GM12878 (cell line): ENCODE data around the gene TAPBPL. TPM values are rescaled to one million over a fixed set of nuclear protein-coding genes. Genes with fewer than 3 reads are reported as not detected.

ENCODE experiments used
- ATAC-seq: fragments of 200-7000 bp; cut with Tn5 transposase; 3 replicates; pipeline ENCODE4 v1.9.1; 2020; ENCODE audit warnings: mild to moderate bottlenecking, moderate library complexity
- BruUV-seq: library from RNA; stranded (reverse); fragments of 400-500 nt; replicated peaks from 2 replicates; lab custom pipeline; 2021; lab: Mats Ljungman, UMichigan
- CTCF ChIA-PET: fragments of 300-600 bp; sonication (Branson Sonifier 250); formaldehyde crosslinking; extraction: SDS; loops from one replicate; lab custom pipeline; 2021; ENCODE audit warnings: inconsistent platforms; lab: Yijun Ruan, JAX
- POLR2A ChIA-PET: fragments of 350-600 bp; formaldehyde crosslinking; extraction: SDS; loops from one replicate; lab custom pipeline; 2021; ENCODE audit warnings: inconsistent platforms; lab: Charles Lee
- RAD21 ChIA-PET: fragments of 300-600 bp; sonication (Branson Sonifier 250); formaldehyde crosslinking; loops from one replicate; lab custom pipeline; 2023; ENCODE audit warnings: antibody characterized with exemption; ENCODE audit not compliant: unreplicated experiment; lab: Charles Lee
- SMC1A ChIA-PET: fragments of 300-600 bp; sonication (Branson Sonifier 250); formaldehyde crosslinking; loops from one replicate; lab custom pipeline; 2023; ENCODE audit not compliant: unreplicated experiment, uncharacterized antibody; lab: Charles Lee
- DNase-seq: peaks from one replicate; pipeline ENCODE4 v3.0.0-alpha.2; 2011; ENCODE audit warnings: low read depth, low spot score
- FAIRE-seq: peaks from 3 replicates; lab custom pipeline; 2011; peaks lifted over from hg19 to GRCh38; lab: Jason Lieb, UNC
- H2AFZ ChIP-seq: 2 replicates; pipeline ENCODE4 v1.6.0; 2011; ENCODE audit warnings: low read depth, low read length, control low read depth; ENCODE audit not compliant: control insufficient read depth
- H3K27ac ChIP-seq: 2 replicates; pipeline ENCODE4 v1.5.1; 2011; ENCODE audit warnings: control low read depth; ENCODE audit not compliant: control insufficient read depth, insufficient read depth
- H3K27me3 ChIP-seq, 2 experiments: replicated peaks in 1 of 2; 2 replicates each; pipeline versions ENCODE4 v1.6.0 to v1.6.1; 2011; ENCODE audit warnings: low read length in 1 of 2; ENCODE audit not compliant: control insufficient read depth in 2 of 2, insufficient read depth in 2 of 2
- H3K36me3 ChIP-seq, 2 experiments: 2 replicates each; pipeline ENCODE4 v1.5.1; 2011; ENCODE audit warnings: low read length in 1 of 2; ENCODE audit not compliant: control insufficient read depth in 2 of 2, insufficient read depth in 2 of 2
- H3K4me1 ChIP-seq: 2 replicates; pipeline ENCODE4 v1.6.1; 2011; ENCODE audit warnings: mild to moderate bottlenecking, low read length, moderate library complexity, mixed read lengths; ENCODE audit not compliant: control insufficient read depth, insufficient read depth
- H3K4me2 ChIP-seq: 2 replicates; pipeline ENCODE4 v1.6.0; 2011; ENCODE audit warnings: control low read depth; ENCODE audit not compliant: control insufficient read depth, insufficient read depth
- H3K4me3 ChIP-seq: fragments of 200-600 bp; sonication (generic); 2 replicates; pipeline ENCODE4 v1.5.1; 2016
- H3K79me2 ChIP-seq: 2 replicates; pipeline ENCODE4 v1.6.0; 2011; ENCODE audit warnings: low read length; ENCODE audit not compliant: control insufficient read depth, insufficient read depth
- H3K9ac ChIP-seq: 2 replicates; pipeline ENCODE4 v1.8.0; 2011; ENCODE audit warnings: low read length, control low read depth, mixed read lengths; ENCODE audit not compliant: control insufficient read depth, insufficient read depth
- H3K9me3 ChIP-seq: replicated peaks from 3 replicates; pipeline ENCODE4 v1.5.1; 2011; ENCODE audit warnings: mild to moderate bottlenecking, low read length; ENCODE audit not compliant: control insufficient read depth, insufficient read depth
- H4K20me1 ChIP-seq: 2 replicates; pipeline ENCODE4 v1.6.0; 2011; ENCODE audit not compliant: control insufficient read depth, insufficient read depth
- HDGF ChIP-seq: fragments of 450-650 bp; IDR thresholded peaks from 2 replicates; pipeline ENCODE4 v1.6.1; 2016; ENCODE audit warnings: antibody characterized with exemption
- IRF3 ChIP-seq: fragments of 450-650 bp; IDR thresholded peaks from 2 replicates; pipeline ENCODE4 v1.6.1; 2014; ENCODE audit warnings: mild to moderate bottlenecking
- PAX5 ChIP-seq: IDR thresholded peaks from 2 replicates; pipeline ENCODE4 v1.6.1; 2011; ENCODE audit warnings: low read depth, low read length, borderline replicate concordance
- SMAD5 ChIP-seq: IDR thresholded peaks from 2 replicates; pipeline ENCODE4 v1.6.1; 2016; ENCODE audit warnings: antibody characterized with exemption, low read depth
- ZBTB33 ChIP-seq: fragments of 450-650 bp; IDR thresholded peaks from 2 replicates; pipeline ENCODE4 v1.6.1; 2017; ENCODE audit warnings: mild to moderate bottlenecking
- WGBS: methylation state at CpG from one replicate; pipeline ENCODE4 v1.1.6; 2016; ENCODE audit warnings: low lambda C conversion rate; ENCODE audit not compliant: insufficient replicate concordance, insufficient coverage; ENCODE audit errors: missing lambda C conversion rate; 5-methylcytosine and 5-hydroxymethylcytosine counted together
- in situ Hi-C: fragments of 300-500 bp; cut with MboI; formaldehyde crosslinking; loops from 9 replicates; pipeline ENCODE4 v1.14.3; 2018; ENCODE audit warnings: mixed read lengths
- intact Hi-C: fragments of 100-400 bp; cut with micrococcal nuclease; formaldehyde crosslinking; loops from one replicate; pipeline ENCODE4 v1.14.2; 2022; ENCODE audit not compliant: unreplicated experiment
- polyA plus RNA-seq, 11 experiments: library from polyadenylated mRNA; depleted of rRNA in 4 of 11; unstranded in 6 of 11; stranded (reverse) in 5 of 11; fragments of >200 nt; fragmentation: Nextera tagmentation in 4 of 11; fragmentation: Illumina TruSeq in 1 of 11; extraction: Ambion mirVana in 4 of 11; extraction: Trizol in 1 of 11; gene quantifications; 1 replicate in 1 of 11; 2 replicates in 10 of 11; pipeline versions ENCODE4 v1.2.1 to v1.2.3, GENCODE V29; 2011 to 2016; ENCODE audit warnings: inconsistent platforms in 2 of 11, missing spikeins in 2 of 11, low read depth in 1 of 11
- total RNA-seq, 4 experiments: library from RNA; depleted of rRNA in 3 of 4; stranded (reverse); fragments of >200 nt in 3 of 4; fragmentation: Illumina TruSeq in 1 of 4; extraction: Trizol in 1 of 4; gene quantifications; 2 replicates each; pipeline versions ENCODE4 v1.2.1 to v1.2.3, GENCODE V29; 2013 to 2021
- TF ChIP-seq, protein P1 (sequence below): fragments of 450-650 bp; IDR thresholded peaks from 2 replicates; pipeline ENCODE4 v1.6.1; 2017; ENCODE audit warnings: mild to moderate bottlenecking, moderate library complexity

TAPBPL gene
- total and polyA plus RNA-seq, 10 of the 15 experiments (the other 5 are each of a cell fraction or from before 2014, with no cell fraction given), result 12.4 to 45.0 (median 29.9) TPM

GRCh38 chr12:6420364-6420763 is 31.5 kb upstream of the TAPBPL start:
- intact Hi-C loops, result loop anchor here (5.0 kb wide), 1 partner anchor 83 kb away; no protein-coding TSS in a partner anchor
- Histone ChIP-seq H3K27me3 (no peaks in the 10 kb centered on the region), H3K9ac (no peak overlapping the region), H3K9me3 (no peaks in the 10 kb centered on the region), H3K4me1 (peaks cover 18% of the 10 kb centered on the region), H3K27ac (no peak overlapping the region), H3K4me2 (no peak overlapping the region), H3K79me2 (no peaks in the 10 kb centered on the region; the same call in none of the 2 replicates), H2AFZ (no peak overlapping the region), H3K4me3 (no peak overlapping the region), H3K36me3 (no peaks in the 10 kb centered on the region), H4K20me1 (no peaks in the 10 kb centered on the region)
- ATAC-seq (no peak), DNase-seq (no peak), FAIRE-seq (no peak)
- ChIA-PET RAD21 (no interaction called here), POLR2A (no interaction called here), SMC1A (interaction anchor here (1.2 to 2.1 kb wide), 3 partner anchors 43 to 80 kb away, joined by 3 to 10 read pairs (median 3); no protein-coding TSS in a partner anchor)
- in situ Hi-C loops, result no loop called here
- BruUV-seq, result no TSS peak
- WGBS, result 65% methylated on average over 4 of the region's 4 CpGs
- TF ChIP-seq SMAD5 (no peak), PAX5 (no peak)
- TF ChIP-seq, all 136 proteins: peak for 0
- CTCF ChIA-PET, result interaction anchor here (2.1 kb wide), 1 partner anchor 45 kb away, joined by 12 read pairs; no protein-coding TSS in a partner anchor

GRCh38 chr12:6423267-6424007 is 28.4 kb upstream of the TAPBPL start:
- peak overlapping the region; percentile 56 for H3K9ac ChIP-seq
- FAIRE-seq, result peak; percentile 94
- peaks cover 3% of the 10 kb centered on the region for H3K79me2 ChIP-seq
- POLR2A ChIA-PET, result interaction anchor here (0.6 to 7.3 kb wide), 10 partner anchors 22 to 320 kb away, joined by 3 to 134 read pairs (median 4); partner anchors contain the start of genes CD27, TAPBPL and VAMP1
- no peaks in the 10 kb centered on the region; a peak in 1 of 4 replicates for H3K27me3 ChIP-seq
- no peaks in the 10 kb centered on the region for H4K20me1 ChIP-seq
- in situ Hi-C loops, result no loop called here
- peak overlapping the region; percentile 61 for H3K27ac ChIP-seq
- H2AFZ ChIP-seq, result peak overlapping the region; percentile 87
- intact Hi-C loops, result loop anchor here (1.0 to 5.0 kb wide), 6 partner anchors 42 to 133 kb away; partner anchors contain the start of genes IFFO1 and MRPL51
- no peak overlapping the region for H3K4me3 ChIP-seq
- no peak for DNase-seq
- H3K4me1 ChIP-seq, result peaks cover 44% of the 10 kb centered on the region
- peak; percentile 70 for ATAC-seq
- no TSS peak for BruUV-seq
- SMC1A ChIA-PET, result interaction anchor here (0.7 to 8.1 kb wide), 28 partner anchors 11 to 181 kb away, joined by 3 to 211 read pairs (median 5); partner anchors contain the start of genes CD27, GAPDH, MRPL51 and TAPBPL
- RAD21 ChIA-PET, result interaction anchor here (0.7 to 7.6 kb wide), 16 partner anchors 22 to 266 kb away, joined by 3 to 151 read pairs (median 9); partner anchors contain the start of genes CD27, MRPL51, NOP2 and TAPBPL
- CTCF ChIA-PET, result interaction anchor here (0.6 to 8.1 kb wide), 37 partner anchors 9 to 435 kb away, joined by 3 to 240 read pairs (median 4); partner anchors contain the start of genes CD27, GAPDH, MRPL51 and TAPBPL
- H3K36me3 ChIP-seq, result no peaks in the 10 kb centered on the region
- H3K9me3 ChIP-seq, result no peaks in the 10 kb centered on the region
- H3K4me2 ChIP-seq, result peak overlapping the region; percentile 73
- WGBS, result 11% methylated on average over 9 of the region's 9 CpGs
- TF ChIP-seq HDGF (no peak), ZBTB33 (no peak), IRF3 (no peak)
- TF ChIP-seq, protein P1, sequence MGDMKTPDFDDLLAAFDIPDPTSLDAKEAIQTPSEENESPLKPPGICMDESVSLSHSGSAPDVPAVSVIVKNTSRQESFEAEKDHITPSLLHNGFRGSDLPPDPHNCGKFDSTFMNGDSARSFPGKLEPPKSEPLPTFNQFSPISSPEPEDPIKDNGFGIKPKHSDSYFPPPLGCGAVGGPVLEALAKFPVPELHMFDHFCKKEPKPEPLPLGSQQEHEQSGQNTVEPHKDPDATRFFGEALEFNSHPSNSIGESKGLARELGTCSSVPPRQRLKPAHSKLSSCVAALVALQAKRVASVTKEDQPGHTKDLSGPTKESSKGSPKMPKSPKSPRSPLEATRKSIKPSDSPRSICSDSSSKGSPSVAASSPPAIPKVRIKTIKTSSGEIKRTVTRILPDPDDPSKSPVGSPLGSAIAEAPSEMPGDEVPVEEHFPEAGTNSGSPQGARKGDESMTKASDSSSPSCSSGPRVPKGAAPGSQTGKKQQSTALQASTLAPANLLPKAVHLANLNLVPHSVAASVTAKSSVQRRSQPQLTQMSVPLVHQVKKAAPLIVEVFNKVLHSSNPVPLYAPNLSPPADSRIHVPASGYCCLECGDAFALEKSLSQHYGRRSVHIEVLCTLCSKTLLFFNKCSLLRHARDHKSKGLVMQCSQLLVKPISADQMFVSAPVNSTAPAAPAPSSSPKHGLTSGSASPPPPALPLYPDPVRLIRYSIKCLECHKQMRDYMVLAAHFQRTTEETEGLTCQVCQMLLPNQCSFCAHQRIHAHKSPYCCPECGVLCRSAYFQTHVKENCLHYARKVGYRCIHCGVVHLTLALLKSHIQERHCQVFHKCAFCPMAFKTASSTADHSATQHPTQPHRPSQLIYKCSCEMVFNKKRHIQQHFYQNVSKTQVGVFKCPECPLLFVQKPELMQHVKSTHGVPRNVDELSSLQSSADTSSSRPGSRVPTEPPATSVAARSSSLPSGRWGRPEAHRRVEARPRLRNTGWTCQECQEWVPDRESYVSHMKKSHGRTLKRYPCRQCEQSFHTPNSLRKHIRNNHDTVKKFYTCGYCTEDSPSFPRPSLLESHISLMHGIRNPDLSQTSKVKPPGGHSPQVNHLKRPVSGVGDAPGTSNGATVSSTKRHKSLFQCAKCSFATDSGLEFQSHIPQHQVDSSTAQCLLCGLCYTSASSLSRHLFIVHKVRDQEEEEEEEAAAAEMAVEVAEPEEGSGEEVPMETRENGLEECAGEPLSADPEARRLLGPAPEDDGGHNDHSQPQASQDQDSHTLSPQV, result no peak
